Measurements from ENCODE around the gene GBX1.

GBX1 gene

GRCh38 chr7:151138153-151138851 is 29.2 kb downstream of the GBX1 start:
- peak; percentile 23 for DNase-seq

GRCh38 chr7:151137791-151138152 is 29.7 kb downstream of the GBX1 start:
- DNase-seq, result peak; percentile 12

GRCh38 chr7:151137076-151137675 is 30.3 kb downstream of the GBX1 start:
- DNase-seq, result peak; percentile 19

GRCh38 chr7:151135866-151136843 is 31.3 kb downstream of the GBX1 start:
- no peak for DNase-seq

DNA sequence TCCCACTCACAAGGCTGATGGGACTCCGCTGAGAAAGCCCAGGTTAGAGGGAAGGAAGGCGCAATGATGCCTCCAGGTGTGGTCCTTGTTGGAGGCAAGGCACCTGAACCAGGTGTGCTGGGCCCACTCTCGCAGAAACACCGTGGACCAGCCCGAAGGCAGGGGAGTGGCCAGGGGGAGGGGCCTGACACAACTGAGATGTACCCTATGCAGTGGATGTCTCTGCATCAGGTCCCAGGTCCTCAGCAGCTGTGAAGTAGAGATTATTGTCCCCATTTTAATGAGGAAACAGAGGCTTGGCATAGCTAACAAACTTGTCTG is 32.0 kb downstream of the GBX1 start:
- no peak for DNase-seq

- no peak for DNase-seq
Observed at GRCh38 chr7:151134743-151135524, 32.6 kb downstream of the GBX1 start.

DNA sequence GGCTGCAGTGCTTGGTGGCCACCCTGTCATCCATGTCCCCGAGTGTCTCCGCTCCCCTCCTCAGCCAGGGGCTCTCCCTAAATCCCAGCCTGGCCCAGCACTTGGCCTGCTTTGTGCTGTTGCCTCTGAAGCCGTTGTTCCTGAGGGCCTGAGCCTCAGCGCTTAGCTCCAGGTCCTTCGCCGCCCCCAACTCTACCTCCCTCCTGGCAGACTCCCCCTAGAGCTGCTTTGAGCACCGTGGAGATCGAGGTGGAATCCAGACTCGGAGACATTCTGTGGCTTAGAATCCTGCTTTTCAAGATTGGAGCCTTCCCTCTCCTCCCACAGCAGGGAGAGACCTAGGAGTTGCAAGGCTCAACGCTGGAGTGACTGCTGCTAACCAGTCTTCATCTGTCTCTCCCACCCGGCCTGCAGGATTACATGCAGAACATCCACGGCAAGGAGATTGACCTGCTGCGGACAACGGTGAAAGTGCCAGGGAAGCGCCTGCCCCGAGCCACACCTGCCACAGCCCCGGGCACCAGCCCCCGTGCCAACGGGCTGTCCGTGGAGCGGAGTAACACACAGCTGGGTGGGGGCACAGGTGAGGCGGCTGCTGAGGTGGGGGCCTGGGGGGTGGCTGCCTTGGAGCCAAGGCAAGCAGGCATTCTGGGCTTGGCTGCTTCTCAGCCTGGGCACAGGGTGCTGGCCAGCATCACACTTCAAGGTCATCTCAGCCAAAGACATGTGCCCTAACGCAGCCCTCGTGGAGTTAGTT is 33.3 kb downstream of the GBX1 start:
- no peak for DNase-seq

- DNase-seq, result no peak
Observed at GRCh38 chr7:151133266-151133985, 34.1 kb downstream of the GBX1 start.

DNA sequence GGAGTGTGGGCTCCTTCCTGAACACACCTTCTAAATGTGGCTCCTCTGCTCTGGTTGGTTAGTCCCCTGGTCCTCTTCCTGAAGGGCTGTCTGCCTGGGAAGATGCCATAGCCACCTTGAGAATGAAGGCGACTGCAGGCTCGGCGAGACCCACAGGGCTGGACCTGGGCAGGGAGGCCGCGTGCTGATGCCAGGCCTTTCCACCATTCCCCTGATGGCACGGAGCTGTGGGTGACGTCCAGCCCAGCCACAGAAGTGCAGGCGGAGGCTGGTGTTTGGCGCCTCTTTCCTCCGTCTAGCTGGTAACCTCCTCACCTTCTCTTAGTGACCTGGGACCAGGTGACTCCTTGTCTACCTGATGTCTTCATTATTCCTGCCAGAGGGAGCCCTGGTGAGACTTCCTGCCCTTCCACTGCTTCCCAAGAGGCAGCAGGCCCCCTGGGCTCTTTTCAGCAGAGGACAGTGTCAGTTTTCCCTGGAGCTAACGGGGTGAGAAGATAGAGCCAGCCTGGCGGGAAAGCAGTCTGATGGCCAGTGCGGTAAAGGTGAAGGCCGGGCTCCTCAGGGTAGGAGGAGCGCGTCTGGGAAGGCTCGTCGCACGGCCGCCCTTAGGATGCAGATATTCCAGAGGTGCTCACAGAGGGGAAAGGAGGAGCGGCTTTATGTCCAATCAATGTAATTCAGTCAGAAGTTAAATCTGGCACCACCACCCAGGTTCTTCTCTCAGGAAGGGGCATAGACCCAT is 34.9 kb downstream of the GBX1 start:
- DNase-seq, result no peak

DNA sequence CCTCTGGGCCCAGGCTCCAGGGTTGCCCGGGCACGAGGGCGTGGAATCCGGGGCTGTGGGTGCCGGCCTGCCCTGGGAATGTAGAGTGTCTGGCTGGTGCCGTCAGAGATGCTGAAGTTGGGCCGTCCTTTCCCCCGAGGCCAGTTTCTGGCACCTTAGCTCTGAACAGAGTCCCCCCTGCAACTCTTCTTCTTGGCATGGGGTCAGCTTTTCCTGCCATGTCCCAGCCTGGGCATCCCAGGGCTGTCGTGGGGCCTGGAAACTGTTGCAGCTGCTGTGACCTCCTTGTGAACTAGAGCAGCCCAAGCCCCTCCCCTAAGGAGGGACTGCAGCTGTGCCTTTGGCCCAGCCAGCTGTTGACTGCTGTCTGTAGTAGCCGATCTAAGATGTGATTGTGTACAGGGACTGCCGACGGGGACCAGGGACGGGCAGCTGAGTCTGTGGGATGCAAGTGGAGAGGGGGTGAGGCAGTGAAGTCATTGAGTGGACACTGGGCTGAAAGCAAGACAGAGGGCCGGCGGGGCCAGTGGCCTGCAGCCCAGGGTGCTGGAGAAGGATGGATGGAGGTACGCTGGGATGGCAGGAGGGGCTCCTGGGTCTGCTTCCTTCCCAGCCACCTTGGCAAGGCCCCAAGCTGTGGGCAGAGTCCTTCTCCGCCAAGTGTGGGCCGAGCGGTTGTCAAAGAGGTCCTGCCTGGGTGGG is 35.8 kb downstream of the GBX1 start:
- DNase-seq, result no peak

DNA sequence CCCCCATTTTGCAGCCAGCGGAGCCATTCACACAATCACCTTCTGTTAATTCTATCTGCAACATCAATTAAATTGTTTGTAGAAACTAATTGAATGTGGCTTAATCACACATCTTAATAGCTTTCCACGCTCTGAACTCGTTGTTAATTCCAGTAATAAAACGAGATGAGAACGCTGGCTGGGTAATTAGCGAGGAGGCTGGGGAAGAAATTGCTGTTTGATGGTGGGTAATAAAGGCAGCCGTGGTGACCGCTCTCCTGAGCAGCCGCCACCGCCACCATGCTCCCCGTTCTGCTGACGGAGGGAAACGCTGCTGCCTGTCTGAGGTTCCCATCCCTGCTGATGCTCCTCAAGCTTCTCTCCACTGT is 36.3 kb downstream of the GBX1 start:
- no peak for DNase-seq

DNA sequence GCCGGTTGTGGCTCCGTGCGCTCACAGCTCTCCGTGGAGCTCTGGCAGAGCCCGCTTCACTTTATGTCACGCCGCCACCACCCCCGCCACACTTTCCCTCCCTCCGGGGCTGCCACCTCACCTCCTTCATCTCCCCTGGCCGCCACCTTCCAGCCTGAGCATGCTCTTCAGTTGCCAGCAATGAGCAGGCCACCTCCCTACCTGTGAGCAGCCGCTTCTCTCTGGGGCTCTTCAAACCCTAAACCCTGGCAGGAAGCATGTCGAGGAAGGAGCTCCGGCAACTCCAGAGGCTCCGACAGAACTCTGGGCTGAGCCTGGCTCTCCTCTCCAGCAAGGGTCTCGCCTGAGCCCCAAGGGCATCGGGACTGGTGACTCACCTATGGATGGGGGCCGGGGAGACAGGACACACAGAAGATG is 36.7 kb downstream of the GBX1 start:
- no peak for DNase-seq

GRCh38 chr7:151129960-151130591 is 37.4 kb downstream of the GBX1 start:
- no peak for DNase-seq

- no peak for DNase-seq
Observed at GRCh38 chr7:151129117-151129959, 38.2 kb downstream of the GBX1 start.

DNA sequence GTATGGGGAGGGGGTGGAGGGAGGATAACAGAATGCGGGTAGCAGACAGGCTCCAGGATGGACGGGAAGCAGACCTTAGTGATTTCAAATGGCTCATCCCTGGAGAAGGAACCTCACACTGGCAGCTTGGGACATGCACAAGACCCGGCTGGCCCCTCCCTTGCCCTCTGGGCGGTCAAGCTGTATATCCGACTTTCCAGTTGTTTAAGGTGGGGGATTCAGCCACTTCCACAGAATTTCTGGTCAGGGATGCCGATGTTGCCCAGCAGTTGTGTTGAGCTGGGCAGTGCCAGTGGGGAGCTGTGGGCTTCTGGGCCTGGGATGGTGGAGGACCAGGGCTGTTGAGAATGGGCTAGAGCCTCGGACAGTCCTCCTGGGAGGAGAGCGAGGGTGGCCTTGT is 38.8 kb downstream of the GBX1 start:
- no peak for DNase-seq

DNA sequence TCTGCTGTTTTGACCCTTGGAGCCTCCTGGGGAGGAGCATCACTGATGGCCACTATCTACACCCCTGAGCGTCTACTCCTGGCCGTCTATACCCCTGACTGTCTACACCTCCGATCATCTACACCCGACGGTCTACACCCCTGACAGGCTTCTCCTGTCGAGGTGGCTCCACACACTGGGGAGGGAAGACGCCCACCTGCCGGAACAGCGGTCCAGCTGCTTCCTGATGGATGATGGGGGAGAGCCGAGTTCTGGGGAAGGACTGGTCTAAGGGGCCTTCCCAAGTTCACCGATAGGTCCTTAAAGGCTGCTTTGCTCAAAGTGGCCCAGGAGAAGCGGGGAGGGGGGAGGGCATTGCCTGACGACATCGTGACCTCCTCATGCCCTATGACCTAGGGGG is 39.4 kb downstream of the GBX1 start:
- no peak for DNase-seq

DNA sequence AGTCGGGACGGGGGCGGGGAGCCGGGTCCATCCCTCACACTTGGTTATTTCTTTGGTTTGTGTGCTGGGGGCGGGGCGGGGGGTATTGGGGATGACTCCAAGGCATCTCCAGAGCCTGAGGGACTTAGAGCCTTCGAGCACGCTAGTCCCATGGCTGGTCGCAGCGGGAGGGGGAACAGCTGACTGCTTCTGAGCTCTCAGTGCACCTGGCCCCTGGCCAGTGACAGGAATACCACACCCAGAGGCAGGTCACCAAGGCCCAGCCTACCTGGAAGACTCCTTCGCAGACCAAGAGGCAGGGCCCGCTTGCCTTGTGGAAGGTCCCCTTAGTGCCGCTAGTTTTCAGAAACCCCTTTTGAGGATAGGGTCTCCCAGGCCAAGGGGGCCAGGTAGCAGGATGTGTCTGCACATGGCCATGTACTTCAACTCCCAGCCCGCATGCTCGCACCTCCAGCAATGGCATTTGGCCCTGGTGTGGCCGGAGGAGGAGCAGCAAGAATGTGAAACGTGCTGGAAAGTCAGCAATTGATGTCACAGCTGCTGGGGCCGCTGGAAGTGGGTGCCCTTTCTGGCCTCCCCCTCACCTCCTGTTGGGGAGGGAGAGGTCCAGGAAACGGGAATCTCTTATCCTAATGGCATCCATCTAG is 40.9 kb downstream of the GBX1 start:
- DNase-seq, result no peak

DNA sequence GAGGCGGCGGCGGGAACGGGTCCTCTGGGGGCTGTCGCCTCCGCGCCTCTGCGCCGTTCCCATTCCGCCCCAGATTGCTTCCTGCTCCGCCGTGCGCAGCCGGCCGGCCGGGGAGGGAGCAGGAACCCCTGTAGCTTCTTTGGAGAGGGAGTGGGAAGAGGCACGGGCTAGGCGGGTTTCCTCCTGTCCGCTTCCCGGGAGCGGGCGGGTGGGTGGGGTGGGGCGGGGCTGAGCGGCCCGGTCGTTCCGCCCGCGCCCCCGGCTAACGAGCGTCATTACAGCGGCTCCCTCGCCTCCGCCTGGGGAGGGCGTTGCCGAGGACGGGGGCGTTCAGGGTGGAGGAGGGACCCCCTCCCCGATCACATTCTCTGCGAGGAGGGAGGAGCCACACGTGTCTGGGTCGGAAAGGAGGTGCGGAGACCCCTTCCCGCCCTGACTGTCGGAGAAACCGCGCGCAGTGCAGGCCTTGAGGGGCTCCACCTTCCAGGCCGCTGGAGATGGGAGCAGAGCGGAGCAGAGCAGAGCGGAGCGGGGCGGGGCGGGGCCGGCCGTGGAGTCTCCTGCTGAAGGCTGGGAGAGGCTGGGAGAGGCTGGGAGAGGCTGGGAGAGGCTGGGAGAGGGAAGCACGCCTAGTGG is 41.5 kb downstream of the GBX1 start:
- no peak for DNase-seq

Data from activated CD4-positive, CD25-positive, alpha-beta regulatory T cell treated with anti-CD3 and anti-CD28 coated beads, Interleukin-2, amount 50 U/mL, for 72 hours (primary cell).